K562 (cell line): ENCODE results near the gene FKBP15.

Experiments
- CTCF ChIP-seq, 3 experiments: IDR thresholded peaks in 2 of 3; conservative IDR thresholded peaks in 1 of 3; 2 replicates each; pipeline ENCODE4 v1.5.1; 2011 to 2012; ENCODE audit warnings: low read length in 3 of 3, mild to moderate bottlenecking in 3 of 3, control low read depth in 2 of 3, improper control_type of control experiment in 1 of 3, inconsistent platforms in 1 of 3, low read depth in 1 of 3, mixed read lengths in 1 of 3, moderate library complexity in 1 of 3; ENCODE audit not compliant: insufficient read depth in 2 of 3
- ESRRA ChIP-seq: fragments of 450-650 bp; IDR thresholded peaks from 2 replicates; pipeline ENCODE4 v1.6.1; 2014; ENCODE audit warnings: low read depth, mild to moderate bottlenecking, moderate library complexity, borderline replicate concordance
- EZH2 ChIP-seq: IDR thresholded peaks from 2 replicates; pipeline ENCODE4 v1.6.1; 2012; ENCODE audit warnings: low read depth, mild to moderate bottlenecking, inconsistent platforms, low read length, borderline replicate concordance
- HOMEZ ChIP-seq: fragments of 250-450 bp; sonication (Bioruptor Pico); IDR thresholded peaks from 2 replicates; pipeline ENCODE4 v1.4.0; 2020; ENCODE audit warnings: mild to moderate bottlenecking, moderate library complexity
- NFYB ChIP-seq: IDR thresholded peaks from 2 replicates; pipeline ENCODE4 v1.6.1; 2011; ENCODE audit warnings: mild to moderate bottlenecking, moderate library complexity; ENCODE audit not compliant: insufficient read length; ENCODE audit errors: extremely low read depth
- POLR3A ChIP-seq: IDR thresholded peaks from 2 replicates; pipeline ENCODE4 v1.6.1; 2011; ENCODE audit warnings: borderline replicate concordance, mild to moderate bottlenecking, moderate library complexity; ENCODE audit not compliant: insufficient read length, insufficient read depth; ENCODE audit errors: extremely low read depth
- TAF1 ChIP-seq: IDR thresholded peaks from 2 replicates; pipeline ENCODE4 v1.6.1; 2011; ENCODE audit warnings: mild to moderate bottlenecking, low read length, moderate library complexity; ENCODE audit not compliant: insufficient read depth, control insufficient read depth, severe bottlenecking; ENCODE audit errors: extremely low read depth
- ZBTB1 ChIP-seq: sonication (generic); formaldehyde crosslinking; IDR thresholded peaks from 2 replicates; pipeline ENCODE4 v1.8.1; 2023; ENCODE audit warnings: missing genetic modification reagents, low read depth, mild to moderate bottlenecking, borderline replicate concordance
- ZSCAN29 ChIP-seq: fragments of 450-650 bp; IDR thresholded peaks from 2 replicates; pipeline ENCODE4 v1.6.1; 2017
- TF ChIP-seq, protein P1 (sequence below): fragments of 250-450 bp; sonication (Bioruptor Pico); IDR thresholded peaks from 2 replicates; pipeline ENCODE4 v1.5.0; 2020; ENCODE audit warnings: mild to moderate bottlenecking

- TF ChIP-seq HOMEZ (CRISPR knock-in tag) (no peak), ZSCAN29 (no peak), CTCF (IDR thresholded peaks at IDR 0.05 in 2 of 3, conservative IDR thresholded peaks at IDR 0.05 in 1 of 3; ENCODE audit: insufficient read depth in 2 of 3, low read depth in 1 of 3, low read length in 3 of 3) (no peak), TAF1 (no peak), ZBTB1 (no peak), POLR3A (no peak), ESRRA (no peak), NFYB (no peak), EZH2 (no peak)
- TF ChIP-seq, protein P1, sequence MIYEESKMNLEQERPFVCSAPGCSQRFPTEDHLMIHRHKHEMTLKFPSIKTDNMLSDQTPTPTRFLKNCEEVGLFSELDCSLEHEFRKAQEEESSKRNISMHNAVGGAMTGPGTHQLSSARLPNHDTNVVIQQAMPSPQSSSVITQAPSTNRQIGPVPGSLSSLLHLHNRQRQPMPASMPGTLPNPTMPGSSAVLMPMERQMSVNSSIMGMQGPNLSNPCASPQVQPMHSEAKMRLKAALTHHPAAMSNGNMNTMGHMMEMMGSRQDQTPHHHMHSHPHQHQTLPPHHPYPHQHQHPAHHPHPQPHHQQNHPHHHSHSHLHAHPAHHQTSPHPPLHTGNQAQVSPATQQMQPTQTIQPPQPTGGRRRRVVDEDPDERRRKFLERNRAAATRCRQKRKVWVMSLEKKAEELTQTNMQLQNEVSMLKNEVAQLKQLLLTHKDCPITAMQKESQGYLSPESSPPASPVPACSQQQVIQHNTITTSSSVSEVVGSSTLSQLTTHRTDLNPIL, result no peak
These were observed 35.8 kb downstream of the FKBP15 start for GRCh38 chr9:113185271-113185670.
